Ovary (tissue), 3 donors: ENCODE results near the gene GNAI1.

Source experiments
- EP300 ChIP-seq: sonication (generic); formaldehyde crosslinking; IDR thresholded peaks from one replicate; pipeline ENCODE4 v1.6.1; 2017; ENCODE audit warnings: antibody characterized with exemption
- POLR2A ChIP-seq: fragments of 450-650 bp; IDR thresholded peaks from one replicate; pipeline ENCODE4 v1.6.1; 2017; ENCODE audit warnings: antibody characterized with exemption, mild to moderate bottlenecking, moderate library complexity
- TF ChIP-seq, protein P1 (sequence below), 3 donors: fragments of 450-650 bp in 2 of 3; fragments of 200-600 bp in 1 of 3; IDR thresholded peaks; one replicate each; pipeline versions ENCODE4 v1.5.1 to v1.8.0; 2016 to 2022; ENCODE audit warnings: antibody characterized with exemption in 3 of 3, mild to moderate bottlenecking in 1 of 3
- donor health status: DM: no; HTN: no; CAD: no.

- TF ChIP-seq, protein P1, sequence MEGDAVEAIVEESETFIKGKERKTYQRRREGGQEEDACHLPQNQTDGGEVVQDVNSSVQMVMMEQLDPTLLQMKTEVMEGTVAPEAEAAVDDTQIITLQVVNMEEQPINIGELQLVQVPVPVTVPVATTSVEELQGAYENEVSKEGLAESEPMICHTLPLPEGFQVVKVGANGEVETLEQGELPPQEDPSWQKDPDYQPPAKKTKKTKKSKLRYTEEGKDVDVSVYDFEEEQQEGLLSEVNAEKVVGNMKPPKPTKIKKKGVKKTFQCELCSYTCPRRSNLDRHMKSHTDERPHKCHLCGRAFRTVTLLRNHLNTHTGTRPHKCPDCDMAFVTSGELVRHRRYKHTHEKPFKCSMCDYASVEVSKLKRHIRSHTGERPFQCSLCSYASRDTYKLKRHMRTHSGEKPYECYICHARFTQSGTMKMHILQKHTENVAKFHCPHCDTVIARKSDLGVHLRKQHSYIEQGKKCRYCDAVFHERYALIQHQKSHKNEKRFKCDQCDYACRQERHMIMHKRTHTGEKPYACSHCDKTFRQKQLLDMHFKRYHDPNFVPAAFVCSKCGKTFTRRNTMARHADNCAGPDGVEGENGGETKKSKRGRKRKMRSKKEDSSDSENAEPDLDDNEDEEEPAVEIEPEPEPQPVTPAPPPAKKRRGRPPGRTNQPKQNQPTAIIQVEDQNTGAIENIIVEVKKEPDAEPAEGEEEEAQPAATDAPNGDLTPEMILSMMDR (IDR thresholded peaks at IDR 0.05) = no peak
- TF ChIP-seq POLR2A = no peak
- TF ChIP-seq EP300 = no peak
Observed at GRCh38 chr7:80089366-80089765, 45.3 kb upstream of the GNAI1 start.
